ENCODE results near the gene DSG2.

DNA sequence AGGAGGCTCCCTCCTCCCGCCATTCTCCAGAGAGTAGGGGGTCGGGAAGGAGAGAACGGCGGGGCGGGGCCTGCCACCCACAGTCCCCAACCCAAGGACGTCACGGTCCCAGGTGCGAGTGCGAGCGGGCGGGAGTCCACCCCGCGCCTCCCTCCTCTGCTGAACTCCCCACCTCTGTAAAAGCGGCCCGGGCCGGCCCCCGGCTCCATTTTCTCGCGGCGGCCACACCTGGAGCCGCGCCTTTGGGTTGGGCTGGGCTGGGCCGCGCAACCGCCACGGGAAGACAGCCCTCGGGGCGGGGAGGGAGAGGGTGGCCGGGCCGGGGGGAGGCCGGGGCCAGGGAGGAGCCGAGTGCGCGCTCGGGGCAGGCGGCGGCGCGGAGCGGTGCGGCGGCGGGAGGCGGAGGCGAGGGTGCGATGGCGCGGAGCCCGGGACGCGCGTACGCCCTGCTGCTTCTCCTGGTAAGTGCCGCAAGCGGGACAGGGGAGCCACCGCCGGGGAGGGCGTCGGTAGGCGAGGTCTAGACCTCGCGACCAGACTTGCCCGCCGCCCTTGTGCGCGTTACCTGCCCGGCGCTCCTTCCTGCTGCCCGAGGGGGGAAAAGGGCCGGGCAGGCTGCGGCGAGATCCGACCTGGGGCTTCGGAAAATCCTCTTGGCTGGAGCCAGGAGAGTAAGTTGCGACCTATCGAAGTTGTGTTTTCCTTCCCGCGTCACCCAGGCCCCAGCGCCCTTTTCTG, at the start of gene DSG2:
- TF ChIP-seq, protein P1, sequence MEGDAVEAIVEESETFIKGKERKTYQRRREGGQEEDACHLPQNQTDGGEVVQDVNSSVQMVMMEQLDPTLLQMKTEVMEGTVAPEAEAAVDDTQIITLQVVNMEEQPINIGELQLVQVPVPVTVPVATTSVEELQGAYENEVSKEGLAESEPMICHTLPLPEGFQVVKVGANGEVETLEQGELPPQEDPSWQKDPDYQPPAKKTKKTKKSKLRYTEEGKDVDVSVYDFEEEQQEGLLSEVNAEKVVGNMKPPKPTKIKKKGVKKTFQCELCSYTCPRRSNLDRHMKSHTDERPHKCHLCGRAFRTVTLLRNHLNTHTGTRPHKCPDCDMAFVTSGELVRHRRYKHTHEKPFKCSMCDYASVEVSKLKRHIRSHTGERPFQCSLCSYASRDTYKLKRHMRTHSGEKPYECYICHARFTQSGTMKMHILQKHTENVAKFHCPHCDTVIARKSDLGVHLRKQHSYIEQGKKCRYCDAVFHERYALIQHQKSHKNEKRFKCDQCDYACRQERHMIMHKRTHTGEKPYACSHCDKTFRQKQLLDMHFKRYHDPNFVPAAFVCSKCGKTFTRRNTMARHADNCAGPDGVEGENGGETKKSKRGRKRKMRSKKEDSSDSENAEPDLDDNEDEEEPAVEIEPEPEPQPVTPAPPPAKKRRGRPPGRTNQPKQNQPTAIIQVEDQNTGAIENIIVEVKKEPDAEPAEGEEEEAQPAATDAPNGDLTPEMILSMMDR (IDR thresholded peaks at IDR 0.05) = no peak
- TF ChIP-seq POLR2AphosphoS5 (IDR thresholded peaks at IDR 0.05) (peak in 2 of 3 donors; percentile 27 to 73), POLR2A (IDR thresholded peaks at IDR 0.05) (peak in 1 of 4 donors; percentile 17)
